ENCODE measurements around the gene CHAD. TPM values are rescaled to one million over a fixed set of nuclear protein-coding genes. Genes with fewer than 3 reads are reported as not detected.

Gene CHAD
- total and polyA plus RNA-seq, 2 donors (not counting 3 experiments of a cell fraction or from before 2014, with no cell fraction given): not detected

DNA sequence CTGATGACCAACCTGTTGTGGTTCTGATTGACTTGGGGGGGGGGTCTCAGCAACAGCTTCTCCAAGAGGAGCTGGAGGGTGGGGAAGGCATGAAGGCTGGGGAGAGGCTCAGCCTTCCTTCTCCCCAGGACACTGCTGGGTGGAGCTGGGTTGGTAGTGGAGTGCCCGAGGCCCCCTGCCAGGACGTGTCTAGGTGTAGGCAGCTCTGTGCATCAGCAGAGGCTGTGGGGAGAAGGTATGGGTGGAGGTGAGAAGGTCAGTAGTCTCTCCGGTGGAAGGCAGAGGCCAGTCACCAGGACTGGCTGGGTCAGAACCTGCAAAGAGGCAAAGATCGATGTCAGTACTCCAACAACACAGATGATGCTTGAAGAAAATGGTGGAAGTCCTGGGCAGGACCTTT lies 3.9 kb downstream of the CHAD start:
- Histone ChIP-seq H3K27me3 (ENCODE audit: control insufficient read depth in 2 of 2, insufficient read depth in 2 of 2, low read length in 2 of 2) (peaks cover 17 to 21% of the 10 kb centered on the region in 2 experiments), H3K4me3 (replicated peaks in 1 of 3; ENCODE audit: insufficient read depth in 1 of 3, low read depth in 1 of 3, low read length in 3 of 3) (no peak overlapping the region), H2AFZ (ENCODE audit: low read depth, low read length) (no peak overlapping the region), H3K79me2 (ENCODE audit: control insufficient read depth, insufficient read depth, low read length) (no peaks in the 10 kb centered on the region), H3K9me3 (replicated peaks; ENCODE audit: control insufficient read depth, insufficient read depth, low read length) (no peaks in the 10 kb centered on the region), H3K4me2 (ENCODE audit: insufficient read depth, low read length) (no peak overlapping the region), H3K36me3 (ENCODE audit: control insufficient read depth in 2 of 2, extremely low read depth in 1 of 2, insufficient read depth in 2 of 2, low read length in 2 of 2) (no peaks in the 10 kb centered on the region), H3K9me1 (replicated peaks; ENCODE audit: control insufficient read depth, extremely low read depth, insufficient read depth, low read length) (no peaks in the 10 kb centered on the region), H4K20me1 (replicated peaks; ENCODE audit: control insufficient read depth, extremely low read depth, insufficient read depth, low read length) (no peaks in the 10 kb centered on the region), H3K27ac (ENCODE audit: insufficient read depth, low read depth, low read length) (no peak overlapping the region), H3K9ac (replicated peaks; ENCODE audit: extremely low read depth, insufficient read depth, low read length) (no peak overlapping the region), H3K4me1 (ENCODE audit: control insufficient read depth, extremely low read depth, insufficient read depth, low read length) (no peaks in the 10 kb centered on the region)
- POLR2A ChIA-PET: no interaction called here
- CTCF ChIA-PET: interaction anchor here (1.3 kb wide), 1 partner anchor 15 kb away, joined by 4 read pairs; no protein-coding TSS in a partner anchor
- intact Hi-C loops (cut with micrococcal nuclease): no loop called here
- no TSS peak for BruUV-seq (replicated peaks)
- DNase-seq (ENCODE audit: low read depth, low spot score) (no peak), FAIRE-seq (no peak)
- dilution Hi-C loops (cut with MboI; ENCODE audit: extremely low pct_ligation_motif_present, low sequenced_read_pairs): no loop called here
- no peak for TF ChIP-seq EZH2 (IDR thresholded peaks at IDR 0.05; ENCODE audit: borderline replicate concordance, low read depth, low read length, severe bottlenecking)
- no peak for TF ChIP-seq JUN (IDR thresholded peaks at IDR 0.05; ENCODE audit: borderline replicate concordance, insufficient read depth, insufficient read length, low read depth)
- TF ChIP-seq, protein P1, sequence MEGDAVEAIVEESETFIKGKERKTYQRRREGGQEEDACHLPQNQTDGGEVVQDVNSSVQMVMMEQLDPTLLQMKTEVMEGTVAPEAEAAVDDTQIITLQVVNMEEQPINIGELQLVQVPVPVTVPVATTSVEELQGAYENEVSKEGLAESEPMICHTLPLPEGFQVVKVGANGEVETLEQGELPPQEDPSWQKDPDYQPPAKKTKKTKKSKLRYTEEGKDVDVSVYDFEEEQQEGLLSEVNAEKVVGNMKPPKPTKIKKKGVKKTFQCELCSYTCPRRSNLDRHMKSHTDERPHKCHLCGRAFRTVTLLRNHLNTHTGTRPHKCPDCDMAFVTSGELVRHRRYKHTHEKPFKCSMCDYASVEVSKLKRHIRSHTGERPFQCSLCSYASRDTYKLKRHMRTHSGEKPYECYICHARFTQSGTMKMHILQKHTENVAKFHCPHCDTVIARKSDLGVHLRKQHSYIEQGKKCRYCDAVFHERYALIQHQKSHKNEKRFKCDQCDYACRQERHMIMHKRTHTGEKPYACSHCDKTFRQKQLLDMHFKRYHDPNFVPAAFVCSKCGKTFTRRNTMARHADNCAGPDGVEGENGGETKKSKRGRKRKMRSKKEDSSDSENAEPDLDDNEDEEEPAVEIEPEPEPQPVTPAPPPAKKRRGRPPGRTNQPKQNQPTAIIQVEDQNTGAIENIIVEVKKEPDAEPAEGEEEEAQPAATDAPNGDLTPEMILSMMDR (IDR thresholded peaks at IDR 0.05; ENCODE audit: extremely low read depth in 1 of 2, insufficient read depth in 1 of 2, low read depth in 1 of 2, low read length in 2 of 2): no peak
- no peak for TF ChIP-seq POLR2AphosphoS5 (IDR thresholded peaks at IDR 0.05; ENCODE audit: insufficient read depth, low read depth, low read length)
- no peak for TF ChIP-seq POLR2A (IDR thresholded peaks at IDR 0.05; ENCODE audit: low read depth, low read length)
- no peak for TF ChIP-seq GATA2 (IDR thresholded peaks at IDR 0.05; ENCODE audit: insufficient read depth, insufficient read length, low read depth, low read length)
- TF ChIP-seq, protein P2, sequence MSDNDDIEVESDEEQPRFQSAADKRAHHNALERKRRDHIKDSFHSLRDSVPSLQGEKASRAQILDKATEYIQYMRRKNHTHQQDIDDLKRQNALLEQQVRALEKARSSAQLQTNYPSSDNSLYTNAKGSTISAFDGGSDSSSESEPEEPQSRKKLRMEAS (IDR thresholded peaks at IDR 0.05; ENCODE audit: insufficient read depth, insufficient read length): no peak
- no peak for TF ChIP-seq FOS (IDR thresholded peaks at IDR 0.05; ENCODE audit: borderline replicate concordance, insufficient read depth, low read length)
- no peak for TF ChIP-seq MYC (IDR thresholded peaks at IDR 0.05; ENCODE audit: low read depth, low read length)
